ENCODE results near the gene OPTC. TPM values are rescaled to one million over a fixed set of nuclear protein-coding genes. Genes with fewer than 3 reads are reported as not detected.

Gene OPTC
- total and polyA plus RNA-seq, 2 of the 8 experiments (the other 6 are each of a cell fraction or from before 2014, with no cell fraction given): 1.1 to 4.0 TPM

- TF ChIP-seq TAF1 (IDR thresholded peaks at IDR 0.05; ENCODE audit: low read depth, low read length) (no peak), JUND (IDR thresholded peaks at IDR 0.05; ENCODE audit: low read length) (no peak), CTCF (IDR thresholded peaks at IDR 0.05; ENCODE audit: control extremely low read depth in 1 of 3, insufficient read depth in 1 of 3, low read depth in 1 of 3, low read length in 3 of 3) (no peak), POU5F1 (IDR thresholded peaks at IDR 0.05; ENCODE audit: low read depth, low read length) (no peak), SIN3A (conservative IDR thresholded peaks at IDR 0.05 in 1 of 2, IDR thresholded peaks at IDR 0.05 in 1 of 2; ENCODE audit: low read depth in 1 of 2, low read length in 2 of 2) (no peak)
Observed at GRCh38 chr1:203547771-203548421, 53.9 kb downstream of the OPTC start (continued).
